ENCODE data around the gene INO80B.
"Not testable (repeated sequence)": the region's sequence is repeated elsewhere in the genome, so short reads cannot be mapped to it uniquely, and the experiment has no call there.

Gene INO80B

DNA sequence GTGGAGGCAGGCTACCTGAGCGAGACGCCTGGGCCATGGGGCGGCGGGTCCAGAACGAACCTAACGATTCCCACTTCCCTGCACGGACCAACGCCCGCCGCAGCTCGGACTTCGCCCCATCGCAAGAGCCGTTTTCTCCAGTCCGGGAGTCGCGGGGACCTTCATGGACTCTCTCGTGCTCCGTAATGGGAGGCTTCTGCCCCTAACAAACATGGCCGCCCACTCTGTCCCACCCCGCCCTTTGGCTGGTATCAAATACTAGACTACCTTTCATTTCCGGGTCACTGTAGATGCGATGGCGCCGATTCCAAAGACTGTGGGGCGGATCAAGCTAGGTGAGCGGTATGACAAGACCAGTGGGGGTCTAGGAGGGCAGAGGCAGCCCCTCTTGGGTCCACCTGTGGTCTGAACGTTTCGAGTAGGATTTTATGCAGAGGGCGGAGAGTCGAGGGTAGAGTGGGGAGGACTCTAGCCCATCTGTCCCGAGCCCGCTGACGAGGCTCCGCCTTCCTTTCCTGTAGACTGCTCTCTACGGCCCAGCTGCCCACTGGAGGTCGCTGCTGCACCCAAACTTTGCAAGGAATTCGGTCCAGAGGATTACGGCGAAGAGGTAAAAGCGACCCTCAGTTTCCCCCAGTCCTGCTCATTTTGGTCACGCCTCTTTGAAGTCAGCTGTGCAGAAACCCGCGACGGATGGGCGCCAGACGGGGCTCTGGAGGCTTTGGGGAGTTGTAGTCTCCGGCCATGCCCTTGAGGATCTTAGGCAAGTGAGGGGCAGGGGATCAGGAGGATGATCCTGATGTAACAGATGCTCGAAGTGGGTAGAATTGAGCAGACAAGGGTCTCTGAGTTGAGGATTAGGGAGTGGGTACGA lies 28.2 kb downstream of the INO80B start, which contains the start of the genes CCDC142 and TTC31:
Gene CCDC142, minus strand, starts transcription at position 198 of the 874 bp plus-strand sequence. Its CDS starts 161 bp downstream, at position 37.
Gene TTC31, plus strand, starts transcription at position 281 of the 874 bp plus-strand sequence. Its CDS starts 15 bp downstream, at position 296.
- peak; percentile 94 for DNase-seq

DNA sequence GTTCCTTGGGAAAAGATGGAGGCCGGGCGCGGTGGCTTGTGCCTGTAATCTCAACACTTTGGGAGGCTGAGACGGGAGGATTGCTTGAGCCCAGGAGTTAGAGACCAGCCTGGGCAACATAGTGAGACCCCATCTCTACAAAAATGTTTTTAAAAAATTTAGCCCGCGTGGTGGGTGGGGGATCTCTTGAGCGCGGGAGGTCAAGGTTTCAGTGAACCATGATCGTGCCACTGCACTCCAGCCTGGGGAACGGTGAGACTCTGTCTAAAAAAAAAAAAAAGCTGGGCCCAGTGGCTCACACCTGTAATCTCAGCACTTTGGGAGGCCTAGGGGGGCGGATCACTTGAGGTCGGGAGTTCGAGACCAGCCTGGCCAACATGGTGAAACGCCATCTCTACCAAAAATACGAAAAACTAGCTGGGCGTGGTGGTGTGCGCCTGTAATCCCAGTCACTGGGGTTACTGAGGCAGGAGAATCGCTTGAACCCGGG lies 28.8 kb downstream of the INO80B start:
- DNase-seq, result not testable (repeated sequence)

DNA sequence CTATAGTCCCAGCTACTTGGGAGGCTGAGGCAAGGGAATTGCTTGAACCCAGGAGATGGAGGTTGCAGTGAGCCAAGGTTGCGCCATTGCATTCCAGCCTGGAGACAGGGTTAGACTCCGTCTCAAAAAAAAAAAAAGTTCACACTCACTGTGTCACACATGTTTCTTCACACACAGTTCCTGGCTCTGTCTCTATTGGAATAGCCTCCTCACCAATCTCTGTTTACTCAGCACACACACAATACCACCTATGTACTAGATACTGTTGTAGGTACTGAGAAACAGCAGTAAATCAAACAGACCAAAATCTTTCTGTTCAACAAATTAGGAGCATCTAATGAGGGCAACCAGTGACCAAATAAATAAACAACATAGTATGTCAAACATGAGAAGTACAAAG lies 31.3 kb downstream of the INO80B start:
- DNase-seq, result no peak

DNA sequence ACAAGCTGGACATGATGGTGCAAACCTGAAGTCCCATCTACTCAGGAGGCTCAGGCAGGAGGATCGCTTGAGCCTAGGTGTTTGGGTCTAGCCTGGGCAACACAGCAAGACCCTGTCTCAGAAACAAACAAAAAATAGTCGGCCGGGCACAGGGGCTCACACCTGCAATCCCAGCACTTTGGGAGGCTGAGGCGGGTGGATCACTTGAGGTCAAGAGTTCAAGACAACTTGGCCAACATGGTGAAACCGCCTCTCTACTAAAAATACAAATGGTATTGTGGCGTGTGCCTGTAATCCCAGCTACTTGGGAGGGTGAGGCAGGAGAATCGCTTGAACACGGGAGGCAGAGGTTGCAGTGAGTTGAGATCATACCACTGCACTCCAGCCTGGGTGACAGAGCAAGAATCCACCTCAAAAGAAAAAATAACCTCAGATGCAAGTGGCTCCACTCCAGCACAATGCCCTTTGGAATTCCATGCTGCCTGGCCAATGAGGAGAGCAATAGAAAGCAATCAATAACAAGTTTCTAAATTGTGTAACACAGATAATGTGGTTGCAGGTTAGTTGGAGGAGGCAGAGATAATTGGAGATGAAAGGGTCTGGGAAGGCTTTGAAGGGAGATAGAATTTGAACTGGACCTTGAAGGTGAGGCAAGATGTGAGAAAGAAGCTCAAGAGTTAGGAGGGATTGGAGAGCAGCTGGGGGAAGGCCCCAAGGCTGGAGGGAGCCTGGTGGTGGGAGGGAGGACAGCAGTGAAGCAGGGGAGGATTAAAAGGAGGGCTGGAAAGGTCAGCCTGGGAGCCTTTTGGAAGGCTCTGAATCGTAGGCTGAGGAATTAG lies 34.0 kb downstream of the INO80B start:
- DNase-seq, result no peak

DNA sequence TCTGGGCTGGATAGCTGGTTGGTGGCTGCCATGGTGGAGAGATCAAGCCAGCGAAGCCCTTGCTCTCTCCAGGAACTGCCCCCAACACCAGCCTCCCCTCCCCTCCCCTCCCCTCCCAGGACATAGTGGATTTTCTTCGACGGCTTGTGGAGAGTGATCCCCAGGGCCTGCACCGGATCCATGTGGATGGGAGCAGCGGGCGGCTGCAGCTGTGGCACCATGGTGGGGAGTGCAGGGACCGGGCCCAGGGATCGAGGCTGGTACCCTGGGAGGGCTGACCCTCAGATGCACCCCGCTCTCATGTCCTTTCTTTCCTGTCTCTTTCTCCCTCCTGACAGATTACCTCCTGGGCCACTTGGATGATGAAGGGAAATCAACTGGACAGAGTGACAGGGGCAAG lies 35.0 kb downstream of the INO80B start:
- no peak for DNase-seq

DNA sequence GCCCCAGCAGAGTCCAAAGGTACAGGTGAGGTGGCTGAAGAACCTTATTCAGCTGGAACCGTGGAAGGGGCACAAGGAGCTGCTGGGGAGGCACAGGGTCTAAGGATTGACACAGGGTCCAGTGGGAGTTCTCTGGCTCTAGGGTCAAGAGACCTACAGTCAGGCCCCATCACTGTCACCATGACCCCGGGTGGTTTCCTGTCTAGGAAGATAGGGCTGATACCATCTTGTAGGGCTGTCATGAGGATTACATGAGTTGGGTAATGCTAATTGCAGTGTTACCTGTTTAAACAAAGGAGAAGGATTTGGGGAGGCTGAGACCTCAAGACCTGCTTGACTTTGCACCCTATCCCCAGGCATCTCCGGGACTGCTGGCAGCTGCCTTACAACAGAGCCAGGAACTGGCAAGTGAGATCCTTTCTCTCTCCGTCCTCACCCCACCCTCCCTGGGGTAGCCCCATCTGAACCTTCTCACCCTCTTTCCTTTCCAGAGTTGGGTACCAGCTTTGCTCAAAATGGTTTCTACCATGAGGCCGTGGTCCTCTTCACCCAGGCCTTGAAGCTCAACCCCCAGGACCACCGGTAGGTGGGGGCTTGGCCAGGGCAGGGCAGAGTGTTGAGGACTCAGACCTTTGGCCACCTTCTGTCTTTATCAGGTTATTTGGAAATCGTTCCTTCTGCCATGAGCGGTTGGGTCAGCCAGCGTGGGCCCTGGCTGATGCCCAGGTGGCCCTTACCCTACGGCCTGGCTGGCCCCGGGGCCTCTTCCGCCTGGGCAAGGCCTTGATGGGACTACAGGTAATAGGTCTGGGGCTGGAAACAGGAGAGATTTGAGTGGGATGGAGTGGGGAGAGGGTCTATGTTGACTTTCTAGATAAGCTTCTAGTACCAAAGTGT lies 37.0 kb downstream of the INO80B start:
- DNase-seq, result no peak

DNA sequence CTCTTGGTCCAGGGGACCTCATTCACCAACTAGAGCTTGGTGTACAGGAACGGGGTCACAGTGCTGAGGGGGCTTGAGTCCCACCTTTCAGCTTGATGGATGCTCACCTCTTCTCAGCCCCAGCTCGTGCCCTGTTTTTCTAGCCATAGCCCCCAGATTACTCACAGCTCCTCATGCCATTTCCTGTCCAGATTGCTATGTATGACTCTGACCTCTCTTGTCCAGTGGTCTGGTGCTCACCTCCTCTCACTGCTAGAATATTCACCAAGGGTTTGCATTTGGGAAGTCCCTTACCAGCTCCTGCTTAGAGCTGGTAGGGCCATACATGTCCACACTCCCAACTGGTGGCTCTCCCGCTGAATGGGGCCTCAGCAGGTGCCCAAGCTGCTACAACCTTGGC lies 38.7 kb downstream of the INO80B start:
- DNase-seq, result peak; percentile 63

DNA sequence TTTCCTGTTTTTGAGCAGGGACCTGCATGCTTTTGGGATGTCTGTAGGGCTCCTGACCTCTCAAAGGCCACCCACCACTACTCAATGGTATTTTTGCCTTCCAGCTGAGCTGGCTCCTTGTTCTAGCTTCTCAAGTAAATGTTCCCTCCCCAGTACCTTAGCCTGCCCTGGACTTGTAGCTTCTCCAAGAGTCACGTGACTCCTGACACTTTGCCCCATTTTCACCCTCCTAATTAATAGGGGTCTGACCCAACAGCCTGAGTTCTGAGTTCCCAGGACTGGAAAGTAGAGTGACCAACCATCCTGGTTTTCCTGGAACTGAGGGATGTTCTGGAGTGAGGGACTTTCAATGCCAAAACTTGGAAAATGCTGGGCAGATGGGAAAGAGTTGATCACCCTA lies 40.6 kb downstream of the INO80B start:
- no peak for DNase-seq

DNA sequence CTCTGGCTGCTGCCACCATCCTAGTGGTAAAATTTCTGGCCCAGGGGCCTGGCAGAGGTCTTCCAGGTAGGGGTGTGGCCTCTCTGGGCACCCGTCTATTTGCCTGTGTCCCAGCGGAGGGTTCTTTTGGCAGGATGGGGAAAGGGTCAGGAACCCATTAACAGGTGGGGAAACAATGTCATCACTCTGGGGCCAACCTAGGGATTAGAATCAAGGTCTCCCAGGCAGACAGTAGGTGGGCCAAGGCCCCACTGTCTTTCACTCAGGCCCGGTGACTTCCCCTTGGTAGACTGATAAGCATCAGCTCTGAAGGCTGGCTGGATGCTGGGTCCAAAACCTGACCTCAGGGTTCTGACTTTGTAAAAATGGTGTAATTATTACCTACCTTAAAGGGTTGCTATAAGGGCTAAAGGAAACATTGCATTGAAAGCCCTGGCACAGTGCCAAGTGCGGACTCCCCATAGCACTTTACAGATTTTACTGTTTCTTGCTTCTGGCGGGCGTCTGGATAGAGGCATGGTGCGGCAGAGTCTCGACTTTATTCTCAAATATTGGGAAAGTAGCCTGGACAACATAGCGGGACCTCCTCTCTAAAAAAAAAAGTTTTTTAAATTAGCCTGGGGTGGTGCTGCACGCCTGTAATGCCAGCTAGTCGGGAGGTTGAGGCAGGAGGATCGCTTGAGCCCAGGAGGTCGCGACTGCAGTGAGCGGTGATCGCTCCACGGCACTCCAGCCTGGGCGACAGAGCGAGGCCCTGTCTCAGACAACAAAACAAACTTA lies 42.3 kb downstream of the INO80B start:
- DNase-seq, result no peak

DNA sequence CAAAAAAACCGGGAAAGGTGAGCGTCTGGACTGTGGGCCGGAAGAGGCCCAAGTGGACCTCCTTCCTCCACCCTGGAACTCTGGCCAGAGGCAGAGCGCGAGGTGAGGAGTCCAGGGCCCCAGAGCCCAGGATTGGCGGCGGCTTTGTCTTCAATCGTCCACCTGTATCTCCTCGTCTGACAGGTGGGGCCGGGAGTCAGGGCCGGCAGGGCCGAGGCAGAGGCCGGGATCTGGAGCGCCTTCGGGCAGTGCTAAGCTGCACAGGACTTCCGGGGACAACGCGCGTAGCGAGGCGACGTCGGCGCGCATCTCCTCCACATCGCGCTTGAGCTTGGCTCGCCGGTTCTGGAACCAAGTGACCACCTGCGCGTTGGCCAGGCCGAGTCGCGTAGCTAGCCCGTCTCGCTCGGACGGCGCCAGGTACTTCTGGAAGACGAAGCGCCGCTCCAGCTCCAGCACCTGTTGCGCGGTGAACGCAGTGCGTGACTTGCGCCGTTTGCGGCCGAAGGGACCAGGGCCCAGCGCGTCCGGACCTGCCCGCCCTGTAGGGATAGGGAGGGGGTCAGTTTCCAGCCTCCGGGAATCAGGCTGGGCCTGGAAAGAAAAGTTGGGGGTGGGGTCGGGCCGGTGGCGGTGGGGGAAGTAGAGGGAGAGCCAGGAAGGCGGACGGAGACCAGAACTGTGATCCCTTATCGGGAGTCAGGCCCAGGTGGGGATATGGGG lies 43.1 kb downstream of the INO80B start:
- DNase-seq, result no peak

DNA sequence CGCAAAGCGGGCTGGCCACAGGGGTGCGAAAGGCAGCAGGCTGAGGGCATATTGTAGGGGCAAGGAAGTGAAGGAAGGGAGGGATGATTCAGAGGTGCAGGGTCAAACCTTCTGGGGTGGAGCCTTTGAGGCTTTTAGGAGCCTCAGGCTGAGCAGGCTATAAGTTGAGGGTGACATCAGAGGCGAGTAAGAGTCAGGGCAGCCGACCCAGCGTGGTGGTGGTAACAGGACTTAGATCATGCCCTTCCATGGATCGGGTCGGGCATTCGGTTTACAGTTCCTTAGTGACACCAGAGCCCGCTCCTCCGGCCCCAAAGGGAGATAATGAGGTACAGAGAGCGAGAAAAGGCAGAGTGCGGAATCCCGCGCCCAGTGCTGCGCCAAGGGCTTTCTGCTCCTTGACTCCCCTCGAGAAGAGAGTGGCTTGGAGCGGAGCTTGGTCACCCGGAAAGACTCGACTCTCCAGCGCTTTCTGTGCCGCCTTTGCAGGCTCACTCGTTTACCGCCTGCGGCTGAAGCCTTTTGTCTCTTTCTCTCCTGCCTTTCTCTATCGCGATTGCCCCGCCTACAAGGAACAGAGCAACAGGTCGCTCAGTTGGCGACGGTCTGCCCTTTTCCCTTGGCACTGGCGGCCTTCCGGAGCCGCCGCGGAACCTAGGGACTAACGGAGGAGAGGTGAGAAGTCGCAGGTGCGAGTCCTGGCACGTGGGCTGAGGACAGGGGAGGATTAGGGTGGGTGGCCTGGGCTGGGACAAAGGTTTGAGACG lies 43.8 kb downstream of the INO80B start:
- peak; percentile 84 for DNase-seq

DNA sequence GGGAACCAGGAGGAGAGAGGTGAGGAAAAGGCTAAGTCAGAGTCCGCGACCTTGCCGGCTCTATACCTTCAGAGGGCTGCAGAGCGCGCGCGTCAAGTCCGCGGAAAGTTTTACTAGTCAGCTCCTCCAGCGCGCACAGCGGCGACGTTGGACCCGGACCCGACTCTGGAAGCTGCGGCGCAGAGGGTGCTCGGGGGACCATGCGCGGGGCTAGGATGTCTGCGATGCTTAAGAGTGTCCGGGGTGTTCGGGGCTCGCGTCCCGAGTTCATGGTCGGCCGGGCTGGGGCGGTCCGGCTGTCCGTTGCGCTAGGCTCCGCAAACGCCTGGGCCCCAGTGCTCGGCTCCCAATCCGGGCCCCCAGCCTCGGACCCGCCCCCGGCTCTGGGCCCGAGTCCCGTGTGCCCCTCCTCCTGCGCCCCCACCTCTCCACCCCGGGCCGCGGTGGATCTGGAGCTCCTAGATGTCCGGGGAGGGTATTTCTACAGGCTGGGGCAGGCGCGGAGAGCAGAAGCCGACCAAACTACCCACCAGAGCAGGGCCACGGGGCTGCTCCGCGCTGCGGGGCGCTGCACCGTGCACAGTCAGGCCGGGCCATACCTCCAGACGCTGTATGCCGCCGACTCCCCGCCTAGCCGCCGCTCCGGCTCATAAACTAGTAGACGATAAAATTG lies 44.5 kb downstream of the INO80B start, which contains the start of gene LBX2:
Gene LBX2, minus strand, starts transcription at position 337 of the 673 bp plus-strand sequence. Its CDS starts 66 bp downstream, at position 271.
- DNase-seq, result peak; percentile 36

DNA sequence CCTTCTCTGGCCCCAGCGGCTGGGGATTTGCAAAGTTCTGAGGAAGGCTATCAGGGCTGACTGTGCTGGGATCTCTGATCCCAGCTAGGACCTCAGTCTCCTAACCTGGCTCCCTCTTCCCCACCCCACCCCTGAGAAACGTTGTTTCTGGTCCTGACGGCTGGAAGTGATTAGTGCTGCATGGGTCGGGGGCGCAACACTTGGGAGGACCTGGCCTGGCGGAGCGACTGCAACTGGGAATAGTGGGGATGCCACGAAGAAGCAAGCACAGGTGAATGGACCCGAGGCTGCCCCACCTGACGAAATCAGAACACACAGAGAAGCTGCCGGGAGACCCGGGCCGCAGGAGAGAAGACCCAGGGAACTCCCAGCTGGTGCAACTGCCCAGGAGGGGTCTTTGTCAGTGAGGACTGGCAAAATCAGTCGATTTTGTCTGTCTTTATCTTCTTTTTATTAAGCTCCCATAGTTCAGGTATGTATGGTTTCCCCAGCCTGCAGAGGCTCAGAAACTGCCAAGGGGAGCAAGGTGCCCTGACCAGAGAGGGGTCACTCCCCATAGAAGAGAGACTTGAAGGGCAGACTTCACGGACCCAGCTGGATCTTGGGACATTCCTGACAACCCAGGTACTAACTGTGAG lies 45.2 kb downstream of the INO80B start:
- no peak for DNase-seq

DNA sequence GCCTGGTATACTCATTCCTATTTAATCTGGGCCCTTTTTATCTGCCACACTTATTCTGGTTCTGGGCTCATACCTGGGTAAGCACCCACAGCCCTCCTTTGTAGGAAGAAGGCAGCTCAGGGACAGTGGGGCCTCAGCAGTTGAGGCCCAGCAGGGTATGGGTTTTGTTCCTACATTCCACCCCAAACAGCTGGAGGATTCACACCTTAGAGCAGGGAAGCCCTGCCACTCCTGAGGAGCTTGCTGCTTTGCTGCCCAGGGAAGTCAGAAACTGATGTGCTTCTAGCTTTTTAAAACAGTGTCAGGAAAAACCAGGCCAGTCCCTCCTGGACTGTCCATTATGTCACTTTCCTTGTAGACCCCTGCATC lies 45.7 kb downstream of the INO80B start:
- DNase-seq, result no peak

DNA sequence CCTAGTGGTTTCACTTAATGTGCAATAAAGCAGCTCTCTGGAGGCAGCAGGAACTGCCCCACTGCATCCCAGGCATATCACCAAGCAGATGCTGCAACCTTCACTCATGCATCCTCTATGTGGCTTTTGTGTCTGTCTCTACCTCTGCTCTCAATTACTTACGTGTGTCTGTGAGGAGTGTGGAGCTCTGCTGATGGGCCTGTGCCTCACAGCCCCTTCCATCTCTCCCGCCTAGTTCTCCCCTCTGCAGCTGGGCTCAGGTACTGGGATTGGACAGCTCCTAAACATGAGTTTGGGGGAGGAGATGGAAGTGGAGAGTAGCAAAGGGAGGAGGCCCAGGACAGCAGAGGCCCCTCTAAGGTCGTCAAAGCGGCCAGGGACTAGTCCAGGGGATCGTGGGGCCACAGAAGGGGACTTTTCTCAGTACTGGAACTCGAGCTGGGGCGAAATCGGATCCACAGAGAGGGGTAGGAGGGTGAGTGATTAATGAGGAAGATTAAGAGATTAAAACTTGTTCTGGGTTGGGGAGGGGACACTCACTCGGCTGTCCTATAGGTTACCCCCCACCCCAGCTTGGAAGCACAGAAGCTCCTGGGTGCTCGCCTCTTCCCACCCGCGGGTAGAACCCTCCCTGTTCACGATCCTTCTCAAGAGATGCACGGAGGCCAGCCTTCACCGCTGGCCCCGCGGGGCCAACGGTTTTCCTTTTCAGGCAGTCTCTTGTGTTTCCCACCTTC lies 46.6 kb downstream of the INO80B start:
- DNase-seq, result no peak

DNA sequence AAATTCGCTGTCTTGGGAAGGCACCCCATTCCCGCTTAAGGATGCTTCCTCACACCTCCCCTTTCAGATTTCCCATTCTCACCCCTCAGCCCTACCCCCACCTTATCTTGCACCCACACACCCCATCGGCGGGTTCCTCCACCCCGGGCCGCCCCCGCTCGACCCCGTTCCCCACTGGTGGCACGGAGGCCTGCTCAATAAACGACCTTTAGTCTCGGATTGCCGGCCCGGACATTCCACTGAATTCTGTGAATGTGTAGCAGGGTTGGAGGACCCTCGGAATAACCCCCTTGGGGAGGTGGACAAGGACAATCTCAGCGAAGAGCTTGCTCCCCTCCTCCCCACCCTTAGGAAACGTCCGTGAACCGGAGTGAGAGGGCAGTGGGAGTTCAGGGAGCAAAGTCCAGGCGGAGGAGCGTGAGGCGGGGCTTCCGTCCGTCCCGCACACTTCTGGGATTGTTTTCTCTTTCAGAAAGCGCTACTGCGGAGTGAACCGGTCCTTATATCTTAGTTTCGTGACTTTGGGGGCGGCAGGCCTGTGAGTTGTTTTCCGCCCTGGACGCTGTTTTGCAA lies 47.3 kb downstream of the INO80B start:
- DNase-seq, result no peak

DNA sequence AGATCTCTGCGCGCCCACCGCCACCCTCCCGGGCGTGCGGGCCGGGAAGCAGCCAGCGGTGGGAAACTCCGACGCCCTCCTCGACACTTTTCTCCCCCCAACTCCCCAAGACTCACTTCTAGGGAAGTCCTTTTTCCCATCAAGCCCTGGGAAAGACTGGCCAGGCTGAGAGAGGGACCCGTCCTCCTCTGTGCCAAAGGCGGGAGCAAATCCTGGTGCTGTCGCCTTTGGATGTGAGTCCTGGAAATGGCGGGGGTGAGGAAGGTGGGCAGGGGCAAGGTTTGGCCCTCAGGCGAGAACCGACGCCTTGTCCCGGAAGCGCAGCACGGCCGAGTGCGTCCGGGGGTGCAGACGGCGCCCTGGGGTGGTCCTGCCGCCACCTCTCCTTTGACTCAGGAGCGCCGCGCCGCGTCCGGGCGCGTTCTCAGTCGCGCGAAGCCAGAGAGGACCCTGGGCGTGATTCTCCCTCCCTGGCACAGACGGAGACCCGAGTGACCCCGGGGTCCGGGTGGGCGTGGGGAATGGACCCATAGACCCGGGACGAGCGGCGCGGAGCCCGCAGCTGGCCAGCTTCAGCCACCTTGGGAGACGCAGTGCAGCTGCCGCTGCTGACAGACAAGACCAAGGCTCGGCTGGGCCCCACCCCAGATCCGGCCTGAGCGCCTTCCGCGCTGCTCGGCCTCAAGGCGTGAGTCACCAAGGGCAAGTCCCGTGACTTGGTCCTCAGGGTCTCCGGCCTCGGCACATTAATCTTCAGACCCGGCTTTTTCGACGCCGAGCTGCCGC lies 48.0 kb downstream of the INO80B start:
- DNase-seq, result peak; percentile 85
